Measurements from ENCODE around the gene CERCAM.
A peak's percentile ranks its signal among the peaks of the same experiment; 100 is the strongest.

The CERCAM gene

GRCh38 chr9:128448746-128449145, 28.1 kb downstream of the CERCAM start:
- DNase-seq (ENCODE audit: low read depth) = no peak
- no peak overlapping the region for H3K4me3 ChIP-seq (ENCODE audit: low read length)
- TF ChIP-seq CTCF (conservative IDR thresholded peaks at IDR 0.05; ENCODE audit: low read depth, low read length) = no peak

- H3K4me3 ChIP-seq (ENCODE audit: low read length) = no peak overlapping the region
- TF ChIP-seq CTCF (conservative IDR thresholded peaks at IDR 0.05; ENCODE audit: low read depth, low read length) = no peak
- no peak for DNase-seq (ENCODE audit: low read depth)
Measured at GRCh38 chr9:128454991-128455390, 34.3 kb downstream of the CERCAM start.

- H3K4me3 ChIP-seq (ENCODE audit: low read length) = peak within 1 kb of the TSS; percentile 74
- no peak for TF ChIP-seq CTCF (conservative IDR thresholded peaks at IDR 0.05; ENCODE audit: low read depth, low read length)
- peak; percentile 76 for DNase-seq (ENCODE audit: low read depth)
Measured at GRCh38 chr9:128455849-128456612, 35.4 kb downstream of the CERCAM start, which contains the start of gene ODF2. Gene ODF2, plus strand, starts transcription at chr9:128456006. Its CDS starts 86 bp downstream, at chr9:128456092.

- TF ChIP-seq CTCF (conservative IDR thresholded peaks at IDR 0.05; ENCODE audit: low read depth, low read length) = no peak
- DNase-seq (ENCODE audit: low read depth) = no peak
- peak overlapping the region; percentile 74 for H3K4me3 ChIP-seq (ENCODE audit: low read length)
Measured at GRCh38 chr9:128456613-128457061, 36.0 kb downstream of the CERCAM start.

GRCh38 chr9:128457207-128457606, 36.5 kb downstream of the CERCAM start:
- peak overlapping the region; percentile 74 for H3K4me3 ChIP-seq (ENCODE audit: low read length)
- no peak for TF ChIP-seq CTCF (conservative IDR thresholded peaks at IDR 0.05; ENCODE audit: low read depth, low read length)
- DNase-seq (ENCODE audit: low read depth) = no peak

GRCh38 chr9:128459011-128459410, 38.4 kb downstream of the CERCAM start:
- H3K4me3 ChIP-seq (ENCODE audit: low read length) = no peak overlapping the region
- no peak for TF ChIP-seq CTCF (conservative IDR thresholded peaks at IDR 0.05; ENCODE audit: low read depth, low read length)
- no peak for DNase-seq (ENCODE audit: low read depth)

GRCh38 chr9:128469070-128469469, 48.4 kb downstream of the CERCAM start:
- TF ChIP-seq CTCF (conservative IDR thresholded peaks at IDR 0.05; ENCODE audit: low read depth, low read length) = no peak
- H3K4me3 ChIP-seq (ENCODE audit: low read length) = no peak overlapping the region

More at GRCh38 chr9:128469070-128469469, 48.4 kb downstream of the CERCAM start:
- no peak for DNase-seq (ENCODE audit: low read depth)
